HG02938 (cell line): Measurements from ENCODE around the gene CTTNBP2NL.
A peak's percentile ranks its signal among the peaks of the same experiment; 100 is the strongest.
"Not testable (repeated sequence)": the region's sequence is repeated elsewhere in the genome, so short reads cannot be mapped to it uniquely, and the experiment has no call there.

Source experiments
- ATAC-seq: cut with Tn5 transposase; IDR thresholded peaks from one replicate; pipeline ENCODE4 v1.9.1; 2021; ENCODE audit warnings: mild to moderate bottlenecking, moderate library complexity; ENCODE audit not compliant: unreplicated experiment

Gene CTTNBP2NL

GRCh38 chr1:112461200-112461871, 65.3 kb downstream of the CTTNBP2NL start:
- no peak for ATAC-seq

- ATAC-seq, result no peak
These were observed 66.9 kb downstream of the CTTNBP2NL start for GRCh38 chr1:112462953-112463279.

GRCh38 chr1:112464501-112464900, 68.5 kb downstream of the CTTNBP2NL start:
- no peak for ATAC-seq

DNA sequence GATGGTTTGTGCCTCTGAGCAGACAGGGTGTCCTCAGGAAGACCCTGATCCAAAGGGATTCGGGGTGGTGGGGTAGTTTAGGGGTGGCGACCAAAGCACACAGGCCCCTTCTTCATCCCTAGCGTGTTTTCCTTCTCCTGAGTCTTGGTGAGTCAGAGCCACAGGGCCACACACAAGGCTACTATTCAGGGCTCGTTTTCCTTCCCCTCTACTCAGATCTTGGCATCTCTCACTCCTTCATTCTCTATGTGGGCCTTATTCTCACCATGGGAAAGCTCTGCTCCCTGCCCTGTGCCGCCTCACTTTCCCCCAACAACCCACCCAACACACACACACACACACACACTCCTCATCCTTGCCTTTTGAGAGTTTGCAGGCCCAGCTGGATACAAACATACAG, 69.1 kb downstream of the CTTNBP2NL start:
- no peak for ATAC-seq

DNA sequence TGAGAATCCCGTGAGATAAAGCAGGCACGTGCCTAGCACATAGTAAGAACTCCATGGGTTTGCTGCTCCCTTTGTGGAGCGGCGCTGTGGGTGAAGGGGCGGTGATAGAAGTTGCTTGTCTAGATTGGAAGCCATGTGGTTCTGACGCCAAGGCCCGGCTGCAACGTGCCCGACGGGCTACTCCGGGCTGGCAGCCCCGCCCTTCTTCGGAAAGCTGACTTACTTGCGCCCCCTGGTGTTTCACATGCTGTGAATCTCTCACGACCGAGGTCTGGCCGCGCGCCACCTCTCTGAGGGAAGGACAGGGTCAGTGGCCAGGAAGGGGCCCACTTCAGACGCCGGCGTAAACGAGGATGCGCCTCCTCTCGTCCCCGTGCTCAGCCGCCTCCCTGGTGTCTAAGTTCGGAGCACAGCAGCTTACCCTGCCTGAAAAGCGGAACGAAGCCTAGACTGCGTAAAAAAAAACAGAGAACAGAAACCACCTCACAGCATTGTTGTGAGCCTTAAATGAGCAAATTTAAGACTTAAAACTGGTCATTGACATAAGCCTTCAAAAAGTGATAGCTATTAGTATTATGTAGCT, 70.2 kb downstream of the CTTNBP2NL start:
- ATAC-seq, result peak; percentile 89

DNA sequence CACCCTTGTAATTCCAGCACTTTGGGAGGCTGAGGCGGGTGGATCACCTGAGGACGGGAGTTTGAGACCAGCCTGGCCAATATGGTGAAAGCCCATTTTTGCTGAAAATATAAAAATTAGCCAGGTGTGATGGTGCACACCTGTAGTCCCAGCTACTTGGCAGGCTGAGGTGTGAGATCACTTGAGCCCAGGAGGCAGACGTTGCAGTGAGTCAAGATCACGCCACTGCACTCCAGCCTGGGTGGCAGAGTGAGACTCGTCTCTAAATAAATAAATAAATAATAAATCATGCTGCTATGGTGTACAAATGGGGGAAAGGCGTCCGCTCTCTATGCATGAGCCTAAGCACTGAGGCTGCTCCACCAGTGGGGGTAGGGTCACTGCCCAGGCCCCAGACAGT, 74.3 kb downstream of the CTTNBP2NL start:
- not testable (repeated sequence) for ATAC-seq

DNA sequence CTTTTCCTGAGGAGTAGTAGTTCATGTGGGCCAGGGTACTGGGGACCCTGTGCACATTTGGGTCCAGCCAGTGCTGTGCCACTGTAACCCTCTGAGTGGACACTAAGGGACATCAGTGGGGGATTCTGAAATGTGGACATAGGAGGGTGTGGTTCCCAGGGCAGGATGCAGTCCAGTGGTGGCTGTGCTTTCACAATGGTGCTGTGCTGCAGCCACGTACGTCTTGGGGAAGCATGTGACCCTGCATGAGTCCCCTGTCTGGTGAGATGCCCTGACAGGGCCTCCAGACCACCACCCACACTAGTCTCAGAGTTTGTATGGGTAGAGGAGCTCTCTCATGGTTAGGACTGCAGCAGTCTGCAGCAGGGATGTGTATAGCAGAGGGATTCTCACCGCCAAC, 75.0 kb downstream of the CTTNBP2NL start:
- ATAC-seq, result no peak

DNA sequence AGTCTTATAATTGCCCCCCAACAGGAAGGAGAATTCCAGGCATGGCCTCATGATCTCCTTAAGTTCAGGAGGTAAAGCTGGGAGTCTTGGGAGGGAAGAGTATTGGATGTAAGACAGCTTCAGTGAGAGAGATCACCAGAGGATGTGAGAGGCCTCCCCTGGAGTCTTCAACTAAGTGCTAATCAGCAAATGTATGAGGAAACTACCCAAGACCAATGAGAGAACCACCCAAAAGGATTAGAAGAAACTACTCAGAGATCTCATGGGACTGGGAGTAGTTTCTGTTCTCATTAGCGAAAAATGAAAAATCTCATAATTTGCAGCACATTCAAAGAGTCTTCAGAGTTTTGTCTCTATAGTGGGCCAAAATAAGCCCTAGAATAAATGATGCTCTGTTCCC, 76.1 kb downstream of the CTTNBP2NL start:
- no peak for ATAC-seq

- no peak for ATAC-seq
These were observed 81.5 kb downstream of the CTTNBP2NL start for GRCh38 chr1:112477550-112477949.

- ATAC-seq, result no peak
These were observed 82.3 kb downstream of the CTTNBP2NL start for GRCh38 chr1:112478314-112478713.

DNA sequence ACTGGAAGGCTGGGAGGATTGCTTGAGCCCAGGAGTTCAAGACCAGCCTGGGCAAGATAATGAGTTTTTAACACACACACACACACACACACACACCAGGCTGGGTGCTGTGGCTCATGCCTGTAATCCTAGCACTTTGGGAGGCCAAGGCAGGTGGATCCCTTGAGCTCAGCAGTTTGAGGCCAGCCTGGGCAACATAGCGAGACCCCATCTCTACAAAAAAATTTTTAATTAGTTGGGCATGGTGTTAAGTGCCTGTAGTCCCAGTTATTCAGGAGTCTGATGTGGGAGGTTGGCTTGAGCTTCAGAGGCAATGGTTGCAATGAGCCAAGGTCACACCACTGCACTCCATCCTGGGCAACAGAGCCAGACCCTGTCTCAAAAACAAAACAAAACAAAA, 90.0 kb downstream of the CTTNBP2NL start:
- ATAC-seq, result not testable (repeated sequence)

GRCh38 chr1:112487686-112488085, 91.7 kb downstream of the CTTNBP2NL start:
- ATAC-seq, result not testable (repeated sequence)

DNA sequence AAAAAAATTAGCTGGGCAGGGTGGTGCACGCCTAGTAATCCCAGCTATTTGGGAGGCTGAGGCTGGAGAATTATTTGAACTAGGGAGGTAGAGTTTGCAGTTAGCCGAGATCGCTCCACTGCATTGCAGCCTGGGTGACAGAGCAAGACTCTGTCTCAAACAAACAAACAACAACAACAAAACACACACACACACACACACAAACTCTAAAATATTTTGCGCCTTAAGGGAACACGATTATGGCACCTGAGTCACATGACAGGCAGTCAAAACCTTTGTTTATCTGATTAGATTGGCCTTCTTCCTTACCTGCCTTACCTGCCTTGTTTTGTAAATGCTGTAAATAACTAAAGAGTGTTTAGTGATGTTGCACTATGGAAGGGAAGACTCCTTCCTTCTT, 92.1 kb downstream of the CTTNBP2NL start:
- ATAC-seq, result no peak

- no peak for ATAC-seq
These were observed 96.1 kb downstream of the CTTNBP2NL start for GRCh38 chr1:112492076-112492475.

DNA sequence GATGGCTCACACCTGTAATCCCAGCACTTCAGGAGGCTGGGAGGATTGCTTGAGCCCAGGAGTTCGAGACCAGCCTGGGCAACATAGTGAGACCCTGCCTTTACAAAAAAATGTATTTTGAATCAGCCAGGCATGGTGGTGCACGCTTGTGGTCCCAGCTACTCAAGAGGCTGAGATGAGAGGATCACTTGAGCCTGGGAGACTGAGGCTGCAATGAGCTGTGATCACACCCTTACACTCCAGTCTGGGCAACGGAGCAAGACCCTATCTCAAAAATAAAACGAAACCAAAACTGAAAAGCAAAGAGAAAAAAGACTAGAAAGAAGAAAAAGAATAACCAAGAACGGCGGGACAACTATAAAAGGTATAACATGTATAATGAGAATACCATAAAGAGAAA, 97.3 kb downstream of the CTTNBP2NL start:
- ATAC-seq, result no peak

- ATAC-seq, result no peak
These were observed 100.3 kb downstream of the CTTNBP2NL start for GRCh38 chr1:112496290-112496689.

DNA sequence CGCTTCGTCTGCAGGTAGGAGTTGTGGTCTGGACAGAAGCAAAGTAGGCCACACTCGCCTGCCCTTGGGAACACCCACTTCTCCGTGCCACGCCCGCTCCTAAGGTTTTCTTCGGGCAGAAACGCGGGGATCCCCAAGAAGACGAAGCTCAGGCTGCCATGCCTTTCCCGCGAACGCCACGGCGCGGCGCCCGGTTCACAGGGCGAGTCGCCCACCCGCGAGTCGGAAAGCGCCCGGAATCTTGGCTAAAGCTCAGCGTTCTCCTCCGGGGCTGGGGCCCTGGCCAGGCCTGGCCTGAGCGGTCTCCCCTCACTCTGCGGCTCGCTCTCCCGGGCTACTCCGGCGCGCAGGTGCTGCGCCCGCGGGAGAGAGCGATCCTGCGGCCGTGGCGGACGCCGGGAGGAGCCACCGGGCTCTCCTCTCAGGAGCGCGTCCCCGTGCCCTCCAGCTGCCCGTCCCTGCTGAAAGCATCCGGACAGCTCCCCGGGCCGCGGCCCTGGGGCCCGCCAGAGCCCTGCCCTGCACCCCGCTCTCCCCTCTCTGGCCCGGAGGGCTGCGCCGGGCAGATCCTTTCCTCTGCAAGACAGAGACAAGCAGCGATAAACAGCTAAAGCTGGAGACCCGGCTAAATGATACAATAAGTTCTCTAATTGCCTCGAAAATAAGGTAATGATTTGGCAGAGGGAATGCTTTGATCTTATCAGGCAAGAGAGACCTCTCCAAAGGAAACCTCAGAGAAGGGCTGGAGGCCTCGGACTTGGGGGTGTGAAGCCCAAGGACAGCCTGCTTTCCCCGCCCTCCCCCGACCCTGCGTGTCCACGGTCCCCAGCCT, 106.0 kb downstream of the CTTNBP2NL start:
- no peak for ATAC-seq

DNA sequence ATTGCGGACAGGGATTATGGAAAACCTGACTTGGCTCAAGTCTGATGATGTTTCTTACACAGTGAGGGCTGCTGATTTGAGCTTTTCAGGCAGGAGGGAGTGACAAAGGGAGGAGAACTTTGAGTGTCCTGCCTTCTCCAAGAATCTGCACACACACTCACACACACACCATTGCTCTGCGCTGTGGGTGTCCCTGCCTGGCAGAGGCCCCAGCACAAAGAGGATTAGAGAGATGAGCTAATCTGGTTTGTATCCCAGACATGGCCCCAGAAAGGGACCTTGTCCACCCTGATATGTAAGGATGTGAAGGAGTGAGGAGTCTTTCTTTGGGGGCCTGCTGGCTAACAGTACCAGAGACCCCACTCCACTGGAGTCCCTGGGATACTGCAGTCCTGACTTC, 106.8 kb downstream of the CTTNBP2NL start:
- ATAC-seq, result no peak

GRCh38 chr1:112504001-112504660, 108.1 kb downstream of the CTTNBP2NL start:
- ATAC-seq, result no peak

- no peak for ATAC-seq
These were observed 108.8 kb downstream of the CTTNBP2NL start for GRCh38 chr1:112504661-112505399.

DNA sequence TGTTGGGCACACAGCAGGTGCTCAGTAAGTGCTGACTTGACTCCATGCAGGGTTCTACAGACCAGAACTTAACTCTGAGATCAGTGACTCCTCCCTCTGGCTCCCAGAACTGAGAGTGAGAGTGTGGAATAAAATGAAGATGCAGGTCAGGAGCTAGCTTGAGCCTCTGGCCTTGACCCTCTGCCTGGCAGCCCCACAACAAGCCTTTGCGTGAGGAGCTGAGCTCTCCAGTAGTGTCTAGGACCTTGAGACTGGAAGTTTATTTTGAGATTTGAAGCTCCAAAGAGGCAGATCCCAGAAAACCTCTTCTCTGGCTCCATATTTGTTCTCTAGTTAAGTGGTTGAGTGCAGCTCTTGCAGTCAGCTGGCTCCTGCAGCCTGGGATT, 109.4 kb downstream of the CTTNBP2NL start:
- no peak for ATAC-seq
